ENCODE data around the gene UPB1. TPM values are rescaled to one million over a fixed set of nuclear protein-coding genes. Genes with fewer than 3 reads are reported as not detected.

Gene UPB1
- total RNA-seq, 3 donors from 2014 or later (not counting 1 experiment from before 2014, with no cell fraction given), result 0.33 to 1.6 (median 0.50) TPM

DNA sequence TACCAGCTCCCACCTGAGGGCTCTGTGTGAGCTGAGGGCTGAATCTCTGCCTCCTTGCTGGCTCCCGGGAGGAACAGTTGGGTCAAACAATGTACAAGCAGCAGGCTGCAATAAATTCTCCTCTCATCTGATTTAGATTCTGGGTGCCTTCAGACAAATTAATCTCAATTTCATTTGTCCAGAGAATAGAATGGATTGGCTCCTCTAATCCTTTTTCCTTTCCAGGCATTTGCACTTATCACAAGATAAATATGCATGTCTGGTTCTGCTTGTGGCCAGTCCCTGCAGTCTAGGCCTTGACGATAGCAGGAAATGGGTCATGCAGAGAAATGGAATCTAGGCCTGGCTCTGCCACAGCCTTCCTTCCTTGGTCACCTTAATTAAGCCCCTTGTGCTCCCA is 28.7 kb downstream of the UPB1 start:
- Mint-ChIP-seq H3K27ac (no peak overlapping the region), H3K36me3 (no peaks in the 10 kb centered on the region), H3K4me3 (no peak overlapping the region), H3K4me1 (peaks cover 11 to 12% of the 10 kb centered on the region in 2 donors), H3K9me3 (no peaks in the 10 kb centered on the region), H3K27me3 (ENCODE audit: low read depth in 2 of 2) (no peaks in the 10 kb centered on the region)
- Histone ChIP-seq H3K9me3 (ENCODE audit: control insufficient read depth, insufficient read depth, low read length) (no peaks in the 10 kb centered on the region), H3K4me3 (ENCODE audit: low read length) (no peak overlapping the region), H3K27ac (ENCODE audit: low read length) (no peak overlapping the region), H3K27me3 (ENCODE audit: control insufficient read depth, insufficient read depth, low read length) (no peaks in the 10 kb centered on the region), H3K36me3 (ENCODE audit: control insufficient read depth, insufficient read depth, low read length) (no peaks in the 10 kb centered on the region), H3K4me1 (ENCODE audit: control insufficient read depth, insufficient read depth, low read length) (peaks cover 9% of the 10 kb centered on the region)
- TF ChIP-seq, protein P1, sequence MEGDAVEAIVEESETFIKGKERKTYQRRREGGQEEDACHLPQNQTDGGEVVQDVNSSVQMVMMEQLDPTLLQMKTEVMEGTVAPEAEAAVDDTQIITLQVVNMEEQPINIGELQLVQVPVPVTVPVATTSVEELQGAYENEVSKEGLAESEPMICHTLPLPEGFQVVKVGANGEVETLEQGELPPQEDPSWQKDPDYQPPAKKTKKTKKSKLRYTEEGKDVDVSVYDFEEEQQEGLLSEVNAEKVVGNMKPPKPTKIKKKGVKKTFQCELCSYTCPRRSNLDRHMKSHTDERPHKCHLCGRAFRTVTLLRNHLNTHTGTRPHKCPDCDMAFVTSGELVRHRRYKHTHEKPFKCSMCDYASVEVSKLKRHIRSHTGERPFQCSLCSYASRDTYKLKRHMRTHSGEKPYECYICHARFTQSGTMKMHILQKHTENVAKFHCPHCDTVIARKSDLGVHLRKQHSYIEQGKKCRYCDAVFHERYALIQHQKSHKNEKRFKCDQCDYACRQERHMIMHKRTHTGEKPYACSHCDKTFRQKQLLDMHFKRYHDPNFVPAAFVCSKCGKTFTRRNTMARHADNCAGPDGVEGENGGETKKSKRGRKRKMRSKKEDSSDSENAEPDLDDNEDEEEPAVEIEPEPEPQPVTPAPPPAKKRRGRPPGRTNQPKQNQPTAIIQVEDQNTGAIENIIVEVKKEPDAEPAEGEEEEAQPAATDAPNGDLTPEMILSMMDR (IDR thresholded peaks at IDR 0.05), result no peak
- DNase-seq, result no peak
- 80% methylated on average over 2 of the region's 2 CpGs for WGBS (ENCODE audit: insufficient coverage)
- ATAC-seq, result no peak
- intact Hi-C loops (cut with micrococcal nuclease), result loop anchor here (10.0 kb wide), 2 partner anchors 339 to 569 kb away; partner anchors contain the start of gene SUSD2

DNA sequence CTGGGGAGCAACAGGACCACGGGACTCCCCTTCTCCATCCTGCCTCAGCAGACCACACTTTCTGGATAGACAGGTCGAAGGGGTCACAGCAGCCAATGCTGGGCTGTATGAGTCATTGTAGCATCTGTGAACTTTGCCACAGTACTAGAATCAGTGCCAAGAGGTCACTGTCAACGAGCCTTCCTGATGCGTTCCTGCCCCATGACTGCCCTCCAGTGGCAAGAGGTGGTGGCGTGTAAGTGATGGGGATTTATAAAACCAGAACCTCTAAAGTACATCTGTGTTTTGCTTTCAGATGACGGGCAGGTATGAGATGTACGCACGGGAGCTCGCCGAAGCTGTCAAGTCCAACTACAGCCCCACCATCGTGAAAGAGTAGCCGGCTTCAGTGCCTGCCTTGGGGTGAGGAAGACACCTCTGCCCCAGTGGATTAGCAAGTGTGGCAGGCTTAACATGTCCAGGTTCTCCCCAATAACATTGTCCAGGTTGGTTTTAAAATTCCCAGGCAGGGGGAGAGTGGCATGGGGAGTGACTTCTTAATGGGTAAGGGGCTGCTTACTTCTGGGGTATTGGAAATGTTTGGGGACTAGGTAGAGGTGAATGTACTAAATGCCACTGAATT is 30.4 kb downstream of the UPB1 start:
- Histone ChIP-seq H3K27ac (ENCODE audit: low read length) (no peak overlapping the region), H3K9me3 (ENCODE audit: control insufficient read depth, insufficient read depth, low read length) (no peaks in the 10 kb centered on the region), H3K4me3 (ENCODE audit: low read length) (no peak overlapping the region), H3K27me3 (ENCODE audit: control insufficient read depth, insufficient read depth, low read length) (no peaks in the 10 kb centered on the region), H3K4me1 (ENCODE audit: control insufficient read depth, insufficient read depth, low read length) (peaks cover 9% of the 10 kb centered on the region), H3K36me3 (ENCODE audit: control insufficient read depth, insufficient read depth, low read length) (no peaks in the 10 kb centered on the region)
- Mint-ChIP-seq H3K36me3 (no peaks in the 10 kb centered on the region), H3K9me3 (no peaks in the 10 kb centered on the region), H3K27ac (peak overlapping the region in 1 of 2 donors; percentile 27), H3K4me1 (peaks cover 11 to 12% of the 10 kb centered on the region in 2 donors), H3K4me3 (no peak overlapping the region), H3K27me3 (ENCODE audit: low read depth in 2 of 2) (no peaks in the 10 kb centered on the region)
- 10% methylated on average over 12 of the region's 12 CpGs for WGBS (ENCODE audit: insufficient coverage)
- DNase-seq, result peak; percentile 70 to 87
- ATAC-seq, result peak; percentile 94 to 99 (median 98)
- TF ChIP-seq, protein P1 (IDR thresholded peaks at IDR 0.05), result peak; percentile 81
- intact Hi-C loops (cut with micrococcal nuclease), result loop anchor here (1.0 to 10.0 kb wide), 4 partner anchors 102 to 571 kb away; partner anchors contain the start of gene SUSD2

DNA sequence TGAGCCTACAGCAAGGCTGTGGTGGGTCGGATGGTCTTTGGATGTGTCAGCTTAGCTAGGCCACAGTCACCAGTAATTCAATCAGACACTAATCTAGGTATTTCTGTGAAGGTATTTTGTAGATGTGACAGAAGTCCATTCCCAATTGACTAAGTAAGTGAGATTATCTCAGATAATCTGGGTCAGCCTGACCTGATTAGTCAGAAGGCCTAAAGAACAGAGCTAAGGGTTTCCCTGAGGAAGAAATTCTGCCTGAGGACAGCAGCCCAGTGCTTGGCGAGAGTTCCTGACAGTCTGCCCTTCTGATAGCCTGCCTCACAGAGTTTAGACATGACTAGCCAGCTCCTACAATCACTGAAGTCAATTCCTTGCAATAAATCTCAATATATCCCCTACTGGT is 31.1 kb downstream of the UPB1 start:
- Histone ChIP-seq H3K36me3 (ENCODE audit: control insufficient read depth, insufficient read depth, low read length) (no peaks in the 10 kb centered on the region), H3K4me1 (ENCODE audit: control insufficient read depth, insufficient read depth, low read length) (peaks cover 9% of the 10 kb centered on the region), H3K27me3 (ENCODE audit: control insufficient read depth, insufficient read depth, low read length) (no peaks in the 10 kb centered on the region), H3K27ac (ENCODE audit: low read length) (no peak overlapping the region), H3K4me3 (ENCODE audit: low read length) (no peak overlapping the region), H3K9me3 (ENCODE audit: control insufficient read depth, insufficient read depth, low read length) (no peaks in the 10 kb centered on the region)
- intact Hi-C loops (cut with micrococcal nuclease), result loop anchor here (10.0 kb wide), 2 partner anchors 341 to 571 kb away; partner anchors contain the start of gene SUSD2
- ATAC-seq (no peak), DNase-seq (no peak)
- H3K27ac Mint-ChIP-seq, result no peak overlapping the region
- H3K4me1 Mint-ChIP-seq, result peaks cover 11 to 12% of the 10 kb centered on the region in 2 donors
- H3K27me3 Mint-ChIP-seq (ENCODE audit: low read depth in 2 of 2), result no peaks in the 10 kb centered on the region
- no peak overlapping the region for H3K4me3 Mint-ChIP-seq
- H3K36me3 Mint-ChIP-seq, result no peaks in the 10 kb centered on the region
- WGBS (ENCODE audit: insufficient coverage), result 84% methylated on average over 2 of the region's 2 CpGs
- no peaks in the 10 kb centered on the region for H3K9me3 Mint-ChIP-seq
- TF ChIP-seq, protein P1 (IDR thresholded peaks at IDR 0.05), result no peak
